ENCODE results near the gene SERPINA6.

- no peak for TF ChIP-seq CTCF (IDR thresholded peaks at IDR 0.05)
- no peak for TF ChIP-seq EZH2 (IDR thresholded peaks at IDR 0.05; ENCODE audit: borderline replicate concordance, insufficient read depth, low read depth, low read length, poor library complexity, severe bottlenecking)
These were observed 40.9 kb upstream of the SERPINA6 start for GRCh38 chr14:94364037-94364436.

Data from B cell (primary cell).